HG03064 (cell line): ENCODE data around the gene TP53AIP1.

Source experiments
- ATAC-seq: cut with Tn5 transposase; IDR thresholded peaks from one replicate; pipeline ENCODE4 v1.9.1; 2021; ENCODE audit warnings: low read depth; ENCODE audit not compliant: unreplicated experiment

Gene TP53AIP1, protein sequence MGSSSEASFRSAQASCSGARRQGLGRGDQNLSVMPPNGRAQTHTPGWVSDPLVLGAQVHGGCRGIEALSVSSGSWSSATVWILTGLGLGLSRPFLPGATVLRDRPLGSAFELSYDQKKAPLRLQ

DNA sequence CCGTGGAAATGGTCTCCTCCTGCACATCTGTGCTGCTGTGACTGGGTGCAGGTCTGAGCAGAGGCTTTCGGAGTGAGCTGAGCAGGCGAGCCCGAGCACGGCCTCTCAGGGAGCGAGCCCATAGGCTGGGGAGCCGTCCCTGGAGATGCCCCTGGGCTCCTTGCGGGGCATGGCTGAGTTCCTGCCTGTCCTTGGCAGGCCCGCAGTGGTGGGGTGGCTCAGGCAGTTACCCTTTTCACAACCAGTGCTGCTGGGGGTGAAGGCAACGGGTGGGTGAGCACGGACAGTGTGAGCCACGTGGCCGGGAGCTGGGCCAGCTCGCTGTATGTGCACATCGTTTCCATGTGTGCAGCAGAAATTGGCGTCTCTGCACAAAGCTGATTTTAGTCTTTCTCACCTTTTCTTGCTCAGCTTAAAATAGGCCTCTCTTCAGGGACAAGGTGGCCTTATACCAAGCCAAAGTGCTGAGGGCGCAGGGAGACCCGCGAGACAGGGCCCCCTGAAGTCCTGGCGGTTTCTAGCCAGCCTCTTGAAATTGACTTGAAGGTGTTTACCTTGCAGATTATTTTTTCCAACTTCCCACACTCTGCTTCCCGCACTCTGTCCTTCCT lies at the start of gene TP53AIP1:
TP53AIP1 (minus strand) TSS at position 55 of the 611 bp plus-strand sequence. CDS start 5,053 bp downstream, outside the sequence.
- ATAC-seq: no peak

DNA sequence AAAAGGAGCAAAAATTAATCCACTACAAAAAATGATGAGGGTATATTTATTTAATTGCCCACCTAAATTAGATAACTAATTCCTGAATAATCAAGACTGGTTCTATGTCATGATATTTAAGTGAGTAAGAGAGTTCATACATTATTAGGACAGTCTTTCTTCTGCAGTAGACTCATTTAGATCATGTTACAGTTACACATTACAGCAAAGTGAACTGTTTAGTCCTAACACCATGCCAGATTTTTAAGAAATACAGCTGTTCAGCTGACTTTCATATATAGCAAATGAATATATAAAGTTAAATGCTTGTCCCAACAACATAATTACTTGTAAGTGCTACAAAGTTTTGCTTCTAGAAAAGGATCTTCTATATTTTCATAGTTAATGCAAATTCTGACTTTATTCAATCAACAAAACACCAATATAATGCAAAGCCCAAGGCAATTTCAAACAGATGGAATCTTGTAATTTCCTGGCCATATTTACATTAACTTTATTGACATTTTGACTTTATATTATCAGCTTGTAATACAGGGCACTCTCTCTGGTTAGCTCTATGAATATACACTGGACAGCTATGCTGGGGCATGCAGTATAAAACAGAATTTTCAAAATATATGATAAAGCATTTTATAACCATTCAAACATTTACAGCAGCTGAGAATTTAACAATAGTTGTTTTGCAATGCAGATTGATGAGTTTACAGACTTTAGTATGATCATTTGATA lies 45.7 kb upstream of the TP53AIP1 start:
- ATAC-seq: no peak

DNA sequence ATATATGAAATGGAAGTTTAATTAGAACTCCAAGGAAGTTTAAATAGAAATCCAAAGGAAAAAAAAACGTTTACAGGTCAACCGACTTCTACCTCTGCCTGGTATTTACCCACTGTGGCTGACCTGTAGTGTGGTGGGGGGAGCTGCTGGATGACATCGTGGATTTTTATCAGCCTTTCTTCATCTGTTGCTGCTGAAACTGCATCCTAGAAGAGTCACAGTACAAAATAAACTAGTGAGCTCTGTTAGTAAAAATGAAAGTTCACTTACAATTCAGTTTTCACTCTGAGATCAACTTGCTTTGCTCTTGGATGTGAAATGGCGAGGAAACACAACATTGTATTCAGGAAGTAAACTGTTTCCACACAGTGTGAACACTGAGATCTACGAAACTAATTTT lies 43.2 kb upstream of the TP53AIP1 start:
- ATAC-seq: no peak

DNA sequence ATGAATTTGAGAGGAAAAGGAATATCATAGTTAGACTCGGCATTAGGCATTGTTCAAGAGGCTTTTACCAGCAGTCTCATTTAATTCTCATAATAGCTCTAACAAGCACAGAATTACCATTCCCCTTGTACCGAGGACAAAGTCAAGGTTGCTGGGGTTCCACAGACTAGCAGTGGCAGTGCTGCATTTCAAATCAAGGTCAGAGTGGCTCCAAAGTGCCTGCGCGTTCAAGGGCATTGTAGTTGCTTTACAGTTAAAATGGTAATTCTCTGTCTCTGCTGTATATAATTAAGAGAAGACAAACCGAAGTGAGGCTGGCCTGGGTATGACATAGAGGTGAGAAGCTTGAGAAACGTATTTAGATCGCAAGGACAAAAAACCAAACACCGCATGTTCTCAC lies 40.4 kb upstream of the TP53AIP1 start:
- ATAC-seq: no peak

DNA sequence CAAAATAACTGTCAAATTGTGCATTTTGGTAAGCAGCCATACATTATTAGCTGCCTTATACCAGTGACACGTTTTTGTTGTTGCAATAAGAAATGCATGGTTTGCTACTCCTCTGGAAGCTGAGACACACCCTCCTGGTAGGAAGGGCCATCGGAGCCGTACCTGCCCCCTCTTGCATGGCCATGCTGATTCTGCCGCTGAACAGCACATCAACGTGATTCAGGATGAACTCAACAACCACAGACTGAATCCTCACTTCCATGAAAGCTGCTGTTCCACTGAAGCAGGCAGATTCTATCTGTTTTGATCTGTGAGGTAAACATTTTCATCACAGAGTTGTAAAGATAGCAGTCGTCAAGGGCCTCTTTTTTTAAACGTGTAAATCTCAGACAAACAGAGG lies 38.6 kb upstream of the TP53AIP1 start:
- no peak for ATAC-seq

GRCh38 chr11:128970598-128971190 lies 28.0 kb upstream of the TP53AIP1 start:
- ATAC-seq: no peak

- no peak for ATAC-seq
Measured at GRCh38 chr11:128968916-128969315, 26.2 kb upstream of the TP53AIP1 start.

- ATAC-seq: no peak
Measured at GRCh38 chr11:128967578-128967977, 24.9 kb upstream of the TP53AIP1 start.

- ATAC-seq: peak; percentile 98
Measured at GRCh38 chr11:128965485-128965884, 22.8 kb upstream of the TP53AIP1 start.

- no peak for ATAC-seq
Measured at GRCh38 chr11:128964463-128964930, 21.8 kb upstream of the TP53AIP1 start.

DNA sequence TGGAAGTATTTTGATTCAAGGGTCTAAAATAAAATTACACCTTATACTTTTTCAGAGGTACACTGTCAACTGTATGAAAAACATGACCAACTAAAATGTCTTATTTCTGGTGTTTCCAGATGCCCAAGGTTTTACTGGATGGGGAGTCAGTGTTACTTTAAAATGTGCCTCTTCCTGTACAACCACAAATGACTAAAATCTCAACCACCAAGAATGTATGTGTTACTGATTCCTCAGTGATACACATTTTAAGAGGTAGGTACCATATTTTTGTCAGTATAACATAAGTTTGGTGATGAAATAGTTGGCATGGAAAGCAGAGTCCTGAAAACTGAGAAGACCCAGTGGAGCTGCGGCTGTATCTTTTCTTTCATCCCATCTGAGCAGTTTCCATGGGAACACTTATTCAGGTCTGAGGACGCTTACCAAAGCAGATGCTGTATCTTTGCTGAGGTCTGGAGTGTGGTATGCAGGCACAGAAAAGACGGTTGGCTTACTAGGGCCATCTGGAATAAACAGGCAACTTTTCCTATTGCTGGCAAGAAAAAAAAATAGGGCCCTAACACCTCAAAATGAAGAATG lies 21.2 kb upstream of the TP53AIP1 start:
- no peak for ATAC-seq

- ATAC-seq: no peak
Measured at GRCh38 chr11:128962896-128963295, 20.2 kb upstream of the TP53AIP1 start.

- no peak for ATAC-seq
Measured at GRCh38 chr11:128961645-128962044, 19.0 kb upstream of the TP53AIP1 start.

- no peak for ATAC-seq
Measured at GRCh38 chr11:128957202-128957482, 14.5 kb upstream of the TP53AIP1 start.

DNA sequence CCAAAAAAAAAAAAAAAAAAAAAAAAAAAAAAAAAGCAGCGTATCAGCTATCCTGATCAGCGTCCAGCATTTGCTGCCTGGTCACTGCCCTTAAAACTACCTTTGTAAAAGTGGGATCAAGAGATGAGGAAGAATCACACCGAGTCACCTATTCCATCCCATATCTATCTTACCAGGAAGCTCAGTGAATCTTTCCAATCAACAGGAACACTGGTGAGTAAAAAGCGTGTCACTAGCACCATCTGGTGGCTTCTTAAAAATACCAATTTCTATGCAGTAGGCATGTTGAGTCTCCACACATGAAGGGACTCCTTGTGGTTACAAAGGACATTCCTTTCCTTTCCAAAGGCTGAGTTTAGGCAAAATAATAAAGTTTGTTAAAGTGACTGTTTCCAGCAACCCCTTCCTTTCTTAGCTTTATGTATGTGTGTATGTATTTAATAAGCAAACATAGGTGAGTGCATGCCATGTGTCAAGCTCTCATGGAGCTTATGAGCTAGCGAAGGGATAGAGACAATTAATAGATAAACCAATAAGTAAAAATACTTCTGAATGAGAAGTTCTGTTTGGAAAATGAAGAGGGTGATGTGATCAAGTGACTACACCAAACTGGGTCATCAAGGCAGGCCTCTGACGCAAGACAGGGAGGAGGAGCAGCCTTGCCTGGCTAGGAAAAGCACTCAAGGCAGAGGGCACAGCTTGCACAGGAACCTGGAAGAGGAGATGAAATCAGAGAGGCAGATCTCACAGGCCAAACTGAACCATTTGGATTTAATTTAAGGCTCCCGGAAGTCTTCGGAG lies 13.9 kb upstream of the TP53AIP1 start:
- ATAC-seq: no peak

GRCh38 chr11:128955636-128956035 lies 13.0 kb upstream of the TP53AIP1 start:
- no peak for ATAC-seq

GRCh38 chr11:128953151-128953550 lies 10.5 kb upstream of the TP53AIP1 start:
- no peak for ATAC-seq

DNA sequence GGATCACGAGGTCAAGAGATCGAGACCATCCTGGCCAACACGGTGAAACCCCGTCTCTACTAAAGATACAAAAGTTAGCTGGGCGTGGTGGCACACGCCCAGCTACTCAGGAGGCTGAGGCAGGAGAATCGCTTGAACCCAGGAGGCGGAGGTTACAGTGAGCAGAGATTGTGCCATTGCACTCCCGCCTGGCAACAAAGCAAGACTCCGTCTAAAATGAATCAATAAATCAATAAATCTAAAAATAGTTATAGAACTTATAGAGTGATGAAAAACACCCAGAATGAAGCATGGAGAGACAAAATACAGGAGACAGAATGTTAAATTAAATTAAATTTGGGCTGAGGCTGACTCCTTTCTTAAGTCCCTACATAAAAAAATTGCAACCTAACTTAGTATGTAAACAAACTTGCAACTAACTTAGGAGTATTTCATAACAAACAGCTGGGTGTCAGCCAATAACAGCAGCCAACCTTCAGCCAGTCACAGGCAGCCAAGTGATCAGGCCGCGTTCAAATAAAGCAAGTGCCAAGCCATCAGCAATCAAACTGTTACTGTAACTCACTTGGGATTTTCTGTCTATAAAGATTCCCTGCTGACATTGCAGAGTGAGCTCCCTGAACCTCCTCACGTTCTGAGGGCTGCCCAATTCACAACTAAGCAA lies 7.3 kb upstream of the TP53AIP1 start:
- no peak for ATAC-seq

- no peak for ATAC-seq
Measured at GRCh38 chr11:128948583-128948982, 5.9 kb upstream of the TP53AIP1 start.

DNA sequence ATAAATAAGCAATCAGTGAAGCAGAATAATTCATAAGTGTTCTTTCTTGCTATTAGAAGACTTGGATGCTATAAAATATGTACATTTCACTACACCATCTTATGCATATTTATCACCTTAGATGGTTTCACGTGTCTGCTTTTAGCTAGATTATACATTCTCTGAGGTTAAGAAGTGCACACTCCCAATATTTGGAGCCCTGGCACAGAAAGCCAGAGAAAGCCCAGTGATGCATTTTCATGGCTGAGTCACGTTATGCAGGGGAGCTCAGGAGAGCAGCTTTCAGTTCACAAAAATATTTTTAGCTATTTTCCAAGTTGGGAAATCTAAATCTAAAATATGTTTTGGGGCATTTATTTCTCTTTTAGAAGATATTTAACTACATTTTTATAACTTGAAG lies 5.1 kb upstream of the TP53AIP1 start:
- ATAC-seq: no peak
